GM23248 (cell line): ENCODE results near the gene SC5D. TPM values are rescaled to one million over a fixed set of nuclear protein-coding genes. Genes with fewer than 3 reads are reported as not detected.

ENCODE experiments used
- DNase-seq: peaks from one replicate; pipeline ENCODE4 v3.0.0-alpha.2; 2015
- H2AFZ ChIP-seq: fragments of 200-600 bp; sonication (generic); 2 replicates; pipeline ENCODE4 v1.6.1; 2016; ENCODE audit warnings: antibody characterized with exemption
- H3F3A ChIP-seq: fragments of 200-600 bp; sonication (generic); 2 replicates; pipeline ENCODE4 v1.6.1; 2016; ENCODE audit warnings: mild to moderate bottlenecking, antibody characterized with exemption, mixed run types; ENCODE audit not compliant: insufficient read depth
- H3K27ac ChIP-seq: fragments of 200-600 bp; sonication (generic); 2 replicates; pipeline ENCODE4 v1.5.1; 2016; ENCODE audit warnings: mild to moderate bottlenecking
- H3K27me3 ChIP-seq: fragments of 200-600 bp; sonication (generic); replicated peaks from 2 replicates; pipeline ENCODE4 v1.6.1; 2016; ENCODE audit warnings: mild to moderate bottlenecking; ENCODE audit not compliant: insufficient read depth
- H3K36me3 ChIP-seq: fragments of 200-600 bp; sonication (generic); 2 replicates; pipeline ENCODE4 v1.6.1; 2016; ENCODE audit warnings: low read depth, mild to moderate bottlenecking
- H3K4me1 ChIP-seq: fragments of 200-600 bp; sonication (generic); 2 replicates; pipeline ENCODE4 v1.6.1; 2016; ENCODE audit warnings: mild to moderate bottlenecking; ENCODE audit not compliant: insufficient read depth
- H3K4me2 ChIP-seq: fragments of 200-600 bp; sonication (generic); one replicate; pipeline ENCODE4 v1.6.1; 2016; ENCODE audit warnings: mild to moderate bottlenecking; ENCODE audit not compliant: unreplicated experiment
- H3K4me3 ChIP-seq: fragments of 200-600 bp; sonication (generic); 2 replicates; pipeline ENCODE4 v1.5.1; 2016; ENCODE audit warnings: mild to moderate bottlenecking
- H3K79me2 ChIP-seq: fragments of 200-600 bp; sonication (generic); 2 replicates; pipeline ENCODE4 v1.6.1; 2016; ENCODE audit warnings: mild to moderate bottlenecking; ENCODE audit not compliant: insufficient read depth
- H3K9ac ChIP-seq: fragments of 200-600 bp; sonication (generic); 2 replicates; pipeline ENCODE4 v1.6.1; 2016; ENCODE audit warnings: mild to moderate bottlenecking
- H3K9me2 ChIP-seq: fragments of 200-600 bp; sonication (generic); 2 replicates; pipeline ENCODE4 v1.6.1; 2016; ENCODE audit warnings: mixed run types, mild to moderate bottlenecking, moderate library complexity; ENCODE audit not compliant: insufficient read depth
- H3K9me3 ChIP-seq: fragments of 200-600 bp; sonication (generic); one replicate; pipeline ENCODE4 v1.6.1; 2017; ENCODE audit warnings: low read depth
- H4K20me1 ChIP-seq: fragments of 200-600 bp; sonication (generic); 2 replicates; pipeline ENCODE4 v1.6.0; 2016; ENCODE audit not compliant: insufficient read depth
- EZH2 ChIP-seq: fragments of 200-600 bp; sonication (generic); IDR thresholded peaks from 2 replicates; pipeline ENCODE4 v1.6.1; 2018; ENCODE audit warnings: antibody characterized with exemption, mild to moderate bottlenecking; ENCODE audit not compliant: insufficient read depth, poor library complexity, severe bottlenecking
- EZH2phosphoT487 ChIP-seq: fragments of 200-600 bp; sonication (generic); IDR thresholded peaks from 2 replicates; pipeline ENCODE4 v1.6.1; 2018; ENCODE audit warnings: antibody characterized with exemption, moderate library complexity, mild to moderate bottlenecking, low read depth; ENCODE audit not compliant: insufficient read depth
- WGBS, 2 experiments: methylation state at CpG; one replicate each; pipeline ENCODE4 v1.1.6; 2015 to 2017; ENCODE audit warnings: low lambda C conversion rate in 2 of 2, low coverage in 1 of 2; ENCODE audit errors: missing lambda C conversion rate in 2 of 2; 5-methylcytosine and 5-hydroxymethylcytosine counted together
- in situ Hi-C: fragments of 300-500 bp; cut with MboI; formaldehyde crosslinking; loops from 2 replicates; pipeline ENCODE4 v1.15.0; 2020
- polyA plus RNA-seq: library from polyadenylated mRNA; unstranded; fragments of >200 nt; fragmentation: Nextera tagmentation; extraction: Ambion mirVana; gene quantifications from 2 replicates; pipeline ENCODE4 v1.2.1, GENCODE V29; 2016
- total RNA-seq: library from RNA; depleted of rRNA; stranded (reverse); fragments of >200 nt; shearing (Covaris generic); gene quantifications from 2 replicates; pipeline ENCODE4 v1.2.3, GENCODE V29; 2014

The SC5D gene
- total and polyA plus RNA-seq, 2 experiments from 2014 or later: 27.7 to 32.7 TPM

GRCh38 chr11:121282886-121283502, 9.6 kb upstream of the SC5D start:
- in situ Hi-C loops: no loop called here
- Histone ChIP-seq H3K4me3 (no peak overlapping the region), H2AFZ (no peak overlapping the region), H3K36me3 (no peaks in the 10 kb centered on the region), H3K79me2 (no peaks in the 10 kb centered on the region), H3K4me2 (no peak overlapping the region), H3K9me2 (no peaks in the 10 kb centered on the region), H3K4me1 (no peaks in the 10 kb centered on the region), H3K27ac (no peak overlapping the region), H3K27me3 (peaks cover 48% of the 10 kb centered on the region), H3K9ac (no peak overlapping the region), H3K9me3 (no peaks in the 10 kb centered on the region), H4K20me1 (no peaks in the 10 kb centered on the region), H3F3A (no peaks in the 10 kb centered on the region)
- DNase-seq: no peak
- TF ChIP-seq EZH2phosphoT487 (no peak), EZH2 (no peak)
- 70 to 82% methylated on average over 4 of the region's 4 CpGs for WGBS, 2 experiments

DNA sequence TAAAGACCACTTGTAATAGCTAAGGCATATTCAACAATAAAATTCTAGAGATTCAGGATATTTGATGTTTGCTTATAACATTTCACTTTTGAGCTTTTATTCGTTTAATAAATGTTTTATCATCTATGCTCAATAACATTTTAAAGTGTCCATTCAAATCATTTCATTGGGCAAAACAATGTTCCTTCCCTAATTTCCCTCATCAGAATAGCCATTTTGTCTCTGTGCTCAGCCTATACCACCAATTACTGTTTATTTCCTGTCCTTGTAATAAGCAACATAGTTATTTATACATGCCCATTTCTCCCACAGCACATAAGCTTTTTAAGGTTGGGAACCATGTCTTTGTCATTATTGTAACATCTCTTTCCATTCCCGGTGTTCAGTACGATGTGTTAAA, 1.3 kb upstream of the SC5D start:
- H2AFZ ChIP-seq: no peak overlapping the region
- no peaks in the 10 kb centered on the region for H4K20me1 ChIP-seq
- H3F3A ChIP-seq: peaks cover 8% of the 10 kb centered on the region
- H3K27ac ChIP-seq: no peak overlapping the region
- H3K4me1 ChIP-seq: peaks cover 7% of the 10 kb centered on the region
- in situ Hi-C loops: no loop called here
- H3K4me3 ChIP-seq: no peak overlapping the region
- peaks cover 10% of the 10 kb centered on the region; the same call in 1 of the 2 replicates for H3K27me3 ChIP-seq
- H3K9me2 ChIP-seq: no peaks in the 10 kb centered on the region
- H3K9ac ChIP-seq: no peak overlapping the region
- H3K79me2 ChIP-seq: peaks cover 35% of the 10 kb centered on the region
- 81 to 82% methylated on average over 3 of the region's 3 CpGs for WGBS, 2 experiments
- H3K4me2 ChIP-seq: no peak overlapping the region
- no peaks in the 10 kb centered on the region for H3K9me3 ChIP-seq
- no peak for DNase-seq
- TF ChIP-seq EZH2phosphoT487 (no peak), EZH2 (no peak)
- no peaks in the 10 kb centered on the region for H3K36me3 ChIP-seq

GRCh38 chr11:121291896-121292494, 576 bp upstream of the SC5D start:
- Histone ChIP-seq H3K9me2 (no peaks in the 10 kb centered on the region), H3K4me3 (peak overlapping the region; percentile 94), H3K79me2 (peaks cover 41% of the 10 kb centered on the region), H3K9ac (peak overlapping the region; percentile 87), H3F3A (peaks cover 8% of the 10 kb centered on the region), H2AFZ (peak overlapping the region; percentile 100), H3K4me2 (peak overlapping the region; percentile 85), H3K36me3 (no peaks in the 10 kb centered on the region), H3K27me3 (peaks cover 6% of the 10 kb centered on the region; the same call in 1 of the 2 replicates), H3K4me1 (peaks cover 7% of the 10 kb centered on the region), H3K9me3 (no peaks in the 10 kb centered on the region), H3K27ac (no peak overlapping the region), H4K20me1 (no peaks in the 10 kb centered on the region)
- TF ChIP-seq EZH2 (no peak), EZH2phosphoT487 (no peak)
- DNase-seq: peak; percentile 24
- 3 to 4% methylated on average over 19 of the region's 19 CpGs for WGBS, 2 experiments
- in situ Hi-C loops: no loop called here

DNA sequence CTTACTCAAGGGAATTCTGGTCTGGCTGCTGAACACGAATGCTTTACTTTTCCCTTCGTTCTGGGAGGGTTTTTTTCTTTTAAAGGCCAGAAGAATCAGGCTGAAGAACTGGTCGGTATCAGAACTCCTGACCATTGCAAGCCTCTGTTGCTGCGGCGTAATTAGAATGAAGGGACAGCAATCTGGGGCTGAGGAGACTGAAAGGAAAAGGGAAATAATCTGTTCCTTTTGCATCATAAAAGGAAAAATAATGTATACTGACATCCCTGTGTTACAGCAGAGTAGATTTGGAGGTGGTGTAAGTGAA, 670 bp downstream of the SC5D start:
- Histone ChIP-seq H3K27ac (peak overlapping the region; percentile 58), H3K36me3 (no peaks in the 10 kb centered on the region), H3K4me2 (peak overlapping the region; percentile 94), H3K79me2 (peaks cover 54% of the 10 kb centered on the region), H3K9me3 (no peaks in the 10 kb centered on the region), H3K4me3 (peak overlapping the region; percentile 94), H3K27me3 (peaks cover 5% of the 10 kb centered on the region; the same call in 1 of the 2 replicates), H3K9ac (peak overlapping the region; percentile 87), H4K20me1 (no peaks in the 10 kb centered on the region), H2AFZ (peak overlapping the region; percentile 100), H3K4me1 (peaks cover 7% of the 10 kb centered on the region), H3K9me2 (no peaks in the 10 kb centered on the region), H3F3A (peaks cover 8% of the 10 kb centered on the region)
- DNase-seq: no peak
- in situ Hi-C loops: no loop called here
- TF ChIP-seq EZH2: no peak
- no peak for TF ChIP-seq EZH2phosphoT487
- WGBS, 2 experiments: 1 to 4% methylated on average over 5 of the region's 5 CpGs
